Right lobe of liver (tissue), 6 donors: ENCODE results near the gene APPBP2. TPM values are rescaled to one million over a fixed set of nuclear protein-coding genes. Genes with fewer than 3 reads are reported as not detected.

Experiments
- ATAC-seq, 4 donors: fragments of 200-7000 bp; cut with Tn5 transposase; one replicate each; pipeline ENCODE4 v1.9.1; 2020; ENCODE audit warnings: mild to moderate bottlenecking in 4 of 4, moderate library complexity in 4 of 4
- DNase-seq, 3 donors: peaks; one replicate each; pipeline ENCODE4 v3.0.0-alpha.2; 2020
- H3K27ac ChIP-seq, 3 donors: fragments of 200-600 bp; one replicate each; pipeline ENCODE4 v1.8.0; 2022
- H3K27me3 ChIP-seq, 2 donors: fragments of 200-600 bp; one replicate each; pipeline ENCODE4 v1.8.0; 2022
- H3K36me3 ChIP-seq, 4 donors: fragments of 200-600 bp; sonication (generic) in 1 of 4; one replicate each; pipeline versions ENCODE4 v1.5.1 to v1.8.0; 2017 to 2022; ENCODE audit warnings: control low read depth in 1 of 4
- H3K4me1 ChIP-seq, 4 donors: fragments of 200-600 bp; sonication (generic) in 1 of 4; one replicate each; pipeline versions ENCODE4 v1.5.1 to v1.8.0; 2017 to 2022; ENCODE audit warnings: control low read depth in 1 of 4
- H3K4me3 ChIP-seq, 3 donors: fragments of 200-600 bp; one replicate each; pipeline ENCODE4 v1.8.0; 2022
- H3K9me3 ChIP-seq, 4 donors: fragments of 200-600 bp; sonication (generic) in 1 of 4; one replicate each; pipeline versions ENCODE4 v1.5.1 to v1.8.0; 2017 to 2022; ENCODE audit warnings: control low read depth in 1 of 4
- POLR2A ChIP-seq: fragments of 450-650 bp; IDR thresholded peaks from one replicate; pipeline ENCODE4 v1.6.1; 2017; ENCODE audit warnings: antibody characterized with exemption, mild to moderate bottlenecking
- WGBS: methylation state at CpG from one replicate; pipeline ENCODE4 v1.1.6; 2018; ENCODE audit warnings: low coverage, low lambda C conversion rate; ENCODE audit not compliant: insufficient coverage; ENCODE audit errors: missing lambda C conversion rate; 5-methylcytosine and 5-hydroxymethylcytosine counted together
- intact Hi-C, 2 donors: fragments of 100-400 bp; cut with DNase I; formaldehyde crosslinking; loops; one replicate each; pipeline versions ENCODE4 v1.11.2 to v1.14.1; 2022
- total RNA-seq, 6 experiments: library from RNA; depleted of rRNA in 2 of 6; stranded (reverse); fragments of >200 nt in 2 of 6; fragmentation: NEBNext Ultra II Directional in 3 of 6; extraction: Animal tissue kit (Norgen Biotek cat#: 25700) in 3 of 6; gene quantifications; one replicate each; pipeline versions ENCODE4 v1.1.0 to v1.2.4, GENCODE V29; 2016 to 2023
- TF ChIP-seq, protein P1 (sequence below), 4 donors: fragments of 200-600 bp in 3 of 4; fragments of 450-650 bp in 1 of 4; IDR thresholded peaks; one replicate each; pipeline versions ENCODE4 v1.5.1 to v1.8.0; 2016 to 2022; ENCODE audit warnings: antibody characterized with exemption in 4 of 4, mild to moderate bottlenecking in 2 of 4
- donor health status: DM: no; HTN: yes; CAD: no.
- donor health status: DM: no; HTN: no; CAD: no.
- donor health status: DM: no; HTN: no; CAD: no.
- donor health status: DM: no; HTN: yes; CAD: no.
- donor health status: DM: no; HTN: yes; CAD: no.

APPBP2 gene
- total RNA-seq, 6 experiments from 2014 or later = 8.7 to 19.3 (median 13.0) TPM

GRCh38 chr17:60529806-60530205 lies 3.8 kb upstream of the APPBP2 start:
- no peaks in the 10 kb centered on the region for H3K27me3 ChIP-seq
- peaks cover 0 to 6% (median 0%) of the 10 kb centered on the region in 4 donors for H3K4me1 ChIP-seq
- H3K36me3 ChIP-seq = no peaks in the 10 kb centered on the region
- DNase-seq (no peak), ATAC-seq (no peak)
- no peak overlapping the region for H3K4me3 ChIP-seq
- no peaks in the 10 kb centered on the region for H3K9me3 ChIP-seq
- H3K27ac ChIP-seq = no peak overlapping the region
- intact Hi-C loops = loop anchor here in 1 of 2 donors (10.0 kb wide), 1 partner anchor 55 kb away; no protein-coding TSS in a partner anchor
- WGBS = no CpG with 5 or more reads among the region's 1 CpG
- TF ChIP-seq, protein P1, sequence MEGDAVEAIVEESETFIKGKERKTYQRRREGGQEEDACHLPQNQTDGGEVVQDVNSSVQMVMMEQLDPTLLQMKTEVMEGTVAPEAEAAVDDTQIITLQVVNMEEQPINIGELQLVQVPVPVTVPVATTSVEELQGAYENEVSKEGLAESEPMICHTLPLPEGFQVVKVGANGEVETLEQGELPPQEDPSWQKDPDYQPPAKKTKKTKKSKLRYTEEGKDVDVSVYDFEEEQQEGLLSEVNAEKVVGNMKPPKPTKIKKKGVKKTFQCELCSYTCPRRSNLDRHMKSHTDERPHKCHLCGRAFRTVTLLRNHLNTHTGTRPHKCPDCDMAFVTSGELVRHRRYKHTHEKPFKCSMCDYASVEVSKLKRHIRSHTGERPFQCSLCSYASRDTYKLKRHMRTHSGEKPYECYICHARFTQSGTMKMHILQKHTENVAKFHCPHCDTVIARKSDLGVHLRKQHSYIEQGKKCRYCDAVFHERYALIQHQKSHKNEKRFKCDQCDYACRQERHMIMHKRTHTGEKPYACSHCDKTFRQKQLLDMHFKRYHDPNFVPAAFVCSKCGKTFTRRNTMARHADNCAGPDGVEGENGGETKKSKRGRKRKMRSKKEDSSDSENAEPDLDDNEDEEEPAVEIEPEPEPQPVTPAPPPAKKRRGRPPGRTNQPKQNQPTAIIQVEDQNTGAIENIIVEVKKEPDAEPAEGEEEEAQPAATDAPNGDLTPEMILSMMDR (IDR thresholded peaks at IDR 0.05) = no peak
- TF ChIP-seq POLR2A = no peak

DNA sequence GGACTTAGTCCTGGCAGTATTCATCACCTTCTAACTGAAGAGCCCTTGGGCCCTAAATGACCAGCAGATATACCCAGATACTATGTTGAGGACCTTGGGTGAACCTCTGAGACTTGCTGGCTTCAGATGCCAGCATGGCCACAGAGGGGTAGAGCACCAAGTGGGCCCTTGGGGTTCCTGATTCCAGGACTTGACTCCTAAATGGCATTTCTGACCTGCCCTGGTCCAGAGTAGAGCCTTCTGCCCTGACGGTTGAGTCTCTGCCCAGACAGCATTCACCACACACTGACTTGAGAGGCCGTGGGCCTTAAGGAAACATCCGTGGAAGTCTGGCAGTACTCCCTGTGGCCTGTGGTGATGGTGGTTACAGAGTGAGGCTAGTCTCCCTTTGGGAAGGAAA lies 2.8 kb upstream of the APPBP2 start:
- Histone ChIP-seq H3K27ac (no peak overlapping the region), H3K9me3 (no peaks in the 10 kb centered on the region), H3K27me3 (no peaks in the 10 kb centered on the region), H3K4me3 (no peak overlapping the region), H3K36me3 (no peaks in the 10 kb centered on the region), H3K4me1 (peaks cover 0 to 13% (median 4%) of the 10 kb centered on the region in 4 donors)
- intact Hi-C loops = loop anchor here in 1 of 2 donors (10.0 kb wide), 1 partner anchor 56 kb away; no protein-coding TSS in a partner anchor
- DNase-seq = no peak
- no peak for ATAC-seq
- WGBS = 100% methylated on average over 2 of the region's 3 CpGs
- TF ChIP-seq, protein P1 (IDR thresholded peaks at IDR 0.05) = no peak
- TF ChIP-seq POLR2A = no peak

GRCh38 chr17:60527701-60528100 lies 1.7 kb upstream of the APPBP2 start:
- intact Hi-C loops = loop anchor here in 1 of 2 donors (10.0 kb wide), 1 partner anchor 57 kb away; no protein-coding TSS in a partner anchor
- WGBS = 100% methylated on average over 2 of the region's 2 CpGs

DNA sequence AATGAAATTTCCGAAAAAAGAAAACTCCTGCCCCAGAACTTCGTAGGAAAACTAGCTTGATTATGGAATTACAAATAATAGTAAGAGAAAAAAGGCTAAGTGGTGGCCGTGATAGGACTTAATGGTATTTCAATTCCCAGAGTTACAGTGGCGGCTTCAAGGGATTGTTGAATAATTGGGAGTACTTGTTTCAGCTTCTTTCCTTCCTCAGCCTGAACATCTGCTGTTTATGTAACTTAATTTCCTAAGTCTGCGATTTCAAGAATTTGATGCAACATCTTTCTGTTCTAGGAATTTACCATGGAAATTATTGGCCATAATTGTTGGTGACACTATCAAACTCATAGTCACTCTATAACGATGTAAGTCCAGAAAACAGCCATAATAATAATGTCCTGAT lies 684 bp upstream of the APPBP2 start:
- no peaks in the 10 kb centered on the region for H3K36me3 ChIP-seq
- WGBS = 15% methylated on average over 6 of the region's 6 CpGs
- peaks cover 0 to 25% (median 6%) of the 10 kb centered on the region in 4 donors for H3K4me1 ChIP-seq
- peak overlapping the region; percentile 71 to 93 (median 79) for H3K4me3 ChIP-seq
- H3K27me3 ChIP-seq = no peaks in the 10 kb centered on the region
- DNase-seq = no peak
- H3K27ac ChIP-seq = peak overlapping the region; percentile 88 to 99 (median 95)
- intact Hi-C loops = loop anchor here in 1 of 2 donors (10.0 kb wide), 1 partner anchor 58 kb away; no protein-coding TSS in a partner anchor
- ATAC-seq = no peak
- H3K9me3 ChIP-seq = no peaks in the 10 kb centered on the region
- TF ChIP-seq, protein P1 (IDR thresholded peaks at IDR 0.05) = no peak
- no peak for TF ChIP-seq POLR2A

More at GRCh38 chr17:60527701-60528100, 1.7 kb upstream of the APPBP2 start:
- no peak for ATAC-seq
- TF ChIP-seq, protein P1 (IDR thresholded peaks at IDR 0.05) = no peak
- TF ChIP-seq POLR2A = no peak
- no peaks in the 10 kb centered on the region for H3K9me3 ChIP-seq
- peaks cover 0 to 25% (median 6%) of the 10 kb centered on the region in 4 donors for H3K4me1 ChIP-seq
- no peaks in the 10 kb centered on the region for H3K27me3 ChIP-seq
- no peak overlapping the region for H3K27ac ChIP-seq
- no peak for DNase-seq
- no peak overlapping the region for H3K4me3 ChIP-seq
- H3K36me3 ChIP-seq = no peaks in the 10 kb centered on the region
